Sigmoid colon (tissue), 7 donors: ENCODE data around the gene CCDC33. TPM values are rescaled to one million over a fixed set of nuclear protein-coding genes. Genes with fewer than 3 reads are reported as not detected.

ENCODE experiments used
- DNase-seq: peaks from one replicate; pipeline ENCODE4 v3.0.0-alpha.2; 2019
- H3K27ac ChIP-seq, 4 donors: fragments of 200-600 bp; sonication (generic); one replicate each; pipeline ENCODE4 v1.5.1; 2016 to 2019; ENCODE audit warnings: mild to moderate bottlenecking in 1 of 4
- H3K27me3 ChIP-seq, 3 donors: fragments of 200-600 bp; sonication (generic); one replicate each; pipeline ENCODE4 v1.5.1; 2019; ENCODE audit warnings: mild to moderate bottlenecking in 1 of 3
- H3K36me3 ChIP-seq, 4 donors: fragments of 200-600 bp; sonication (generic); one replicate each; pipeline ENCODE4 v1.5.1; 2016 to 2019
- H3K4me1 ChIP-seq, 4 donors: fragments of 200-600 bp; sonication (generic); one replicate each; pipeline ENCODE4 v1.5.1; 2017 to 2019
- H3K4me3 ChIP-seq, 4 donors: fragments of 200-600 bp; sonication (generic); one replicate each; pipeline ENCODE4 v1.5.1; 2017 to 2019; ENCODE audit warnings: mild to moderate bottlenecking in 2 of 4, moderate library complexity in 1 of 4
- H3K9me3 ChIP-seq, 4 donors: fragments of 200-600 bp in 3 of 4; sonication (generic) in 3 of 4; one replicate each; pipeline versions ENCODE4 v1.5.1 to v1.6.1; 2013 to 2019
- EP300 ChIP-seq, 4 donors: sonication (generic); formaldehyde crosslinking; IDR thresholded peaks; one replicate each; pipeline ENCODE4 v1.6.1; 2017; ENCODE audit warnings: antibody characterized with exemption in 4 of 4
- POLR2A ChIP-seq, 2 donors: fragments of 450-650 bp; IDR thresholded peaks; one replicate each; pipeline ENCODE4 v1.6.1; 2016; ENCODE audit warnings: antibody characterized with exemption in 2 of 2, mild to moderate bottlenecking in 2 of 2, moderate library complexity in 2 of 2
- POLR2AphosphoS5 ChIP-seq, 4 donors: sonication (generic); formaldehyde crosslinking; IDR thresholded peaks; one replicate each; pipeline ENCODE4 v1.6.1; 2017; ENCODE audit warnings: antibody characterized with exemption in 4 of 4
- WGBS, 2 donors: extraction: QIAGEN DNeasy Blood & Tissue Kit; methylation state at CpG; one replicate each; pipeline ENCODE4 v1.1.7; 2013; 5-methylcytosine and 5-hydroxymethylcytosine counted together
- intact Hi-C: fragments of 100-400 bp; cut with DNase I; formaldehyde crosslinking; loops from one replicate; pipeline ENCODE4 v1.15.1; 2023
- polyA plus RNA-seq, 3 donors: library from polyadenylated mRNA; stranded (reverse); fragments of 200-250 nt; gene quantifications; one replicate each; pipeline ENCODE4 v1.2.3, GENCODE V29; 2013
- total RNA-seq, 4 donors: library from RNA; depleted of rRNA; stranded (reverse); fragments of >200 nt; gene quantifications; one replicate each; pipeline ENCODE4 v1.1.0, GENCODE V29; 2016
- TF ChIP-seq, protein P1 (sequence below), 4 experiments: fragments of 450-650 bp in 3 of 4; fragments of 200-600 bp in 1 of 4; IDR thresholded peaks; one replicate each; pipeline ENCODE4 v1.5.1; 2016 to 2019; ENCODE audit warnings: antibody characterized with exemption in 4 of 4, mild to moderate bottlenecking in 3 of 4, moderate library complexity in 2 of 4
- donor health status: healthy with polysubstance abuse.
- donor health status: Bipolar disorder and iron deficiency.
- donor health status: healthy.

Gene CCDC33
- total and polyA plus RNA-seq, 7 donors: 0.09 to 0.60 TPM; not detected in 5

DNA sequence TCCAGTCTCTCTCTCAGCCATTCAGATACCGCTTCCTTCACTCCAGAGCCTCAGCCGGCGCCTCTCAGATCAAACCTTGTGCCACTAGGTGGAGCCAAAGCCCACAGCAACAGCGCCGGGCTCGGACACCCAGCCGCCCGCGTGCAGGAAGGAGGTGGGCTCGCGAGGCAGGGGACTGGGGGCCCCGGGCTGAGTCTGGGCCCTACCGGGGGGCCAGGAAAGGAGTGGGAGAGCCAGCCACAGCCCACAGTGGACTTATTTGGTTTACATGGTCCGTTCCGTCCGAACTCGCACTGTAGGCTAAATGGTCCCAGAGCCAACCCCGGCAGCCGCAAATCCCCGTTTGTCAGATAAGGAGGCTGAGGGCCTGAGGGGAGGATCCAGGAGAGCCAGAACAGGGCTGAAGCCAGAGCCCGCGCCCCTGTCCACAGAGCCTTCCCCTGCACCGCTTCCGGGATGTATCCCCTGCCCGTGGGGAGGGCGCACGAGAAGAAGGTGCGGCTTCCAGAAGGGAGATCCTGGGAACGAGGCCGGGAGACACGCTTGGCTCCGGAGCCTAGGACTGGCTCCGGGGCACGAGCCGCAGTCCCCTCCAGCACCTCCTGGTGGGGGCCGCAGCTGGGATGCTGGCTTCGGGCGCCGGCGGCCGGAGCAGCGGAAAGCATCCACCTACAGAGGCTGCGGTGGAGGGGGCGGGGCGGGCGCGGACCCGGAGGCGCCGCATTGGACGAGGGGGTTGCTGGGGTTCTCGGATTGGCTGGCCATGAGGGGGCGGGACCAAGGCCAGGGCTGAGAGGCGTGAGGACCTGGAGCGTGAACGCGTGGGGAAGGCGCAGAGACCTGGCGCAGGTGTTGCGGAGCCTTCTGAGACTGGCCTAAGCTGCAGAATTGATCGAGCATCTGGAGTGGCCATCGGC is 137.9 kb downstream of the CCDC33 start:
- Histone ChIP-seq H3K27ac (peak overlapping the region in 1 of 4 donors; percentile 61), H3K27me3 (no peaks in the 10 kb centered on the region), H3K4me1 (peaks cover 0 to 19% (median 12%) of the 10 kb centered on the region in 4 donors), H3K9me3 (no peaks in the 10 kb centered on the region), H3K36me3 (no peaks in the 10 kb centered on the region), H3K4me3 (peak overlapping the region; percentile 40 to 67 (median 54))
- TF ChIP-seq, protein P1, sequence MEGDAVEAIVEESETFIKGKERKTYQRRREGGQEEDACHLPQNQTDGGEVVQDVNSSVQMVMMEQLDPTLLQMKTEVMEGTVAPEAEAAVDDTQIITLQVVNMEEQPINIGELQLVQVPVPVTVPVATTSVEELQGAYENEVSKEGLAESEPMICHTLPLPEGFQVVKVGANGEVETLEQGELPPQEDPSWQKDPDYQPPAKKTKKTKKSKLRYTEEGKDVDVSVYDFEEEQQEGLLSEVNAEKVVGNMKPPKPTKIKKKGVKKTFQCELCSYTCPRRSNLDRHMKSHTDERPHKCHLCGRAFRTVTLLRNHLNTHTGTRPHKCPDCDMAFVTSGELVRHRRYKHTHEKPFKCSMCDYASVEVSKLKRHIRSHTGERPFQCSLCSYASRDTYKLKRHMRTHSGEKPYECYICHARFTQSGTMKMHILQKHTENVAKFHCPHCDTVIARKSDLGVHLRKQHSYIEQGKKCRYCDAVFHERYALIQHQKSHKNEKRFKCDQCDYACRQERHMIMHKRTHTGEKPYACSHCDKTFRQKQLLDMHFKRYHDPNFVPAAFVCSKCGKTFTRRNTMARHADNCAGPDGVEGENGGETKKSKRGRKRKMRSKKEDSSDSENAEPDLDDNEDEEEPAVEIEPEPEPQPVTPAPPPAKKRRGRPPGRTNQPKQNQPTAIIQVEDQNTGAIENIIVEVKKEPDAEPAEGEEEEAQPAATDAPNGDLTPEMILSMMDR (IDR thresholded peaks at IDR 0.05): peak; percentile 59 to 88 (median 72)
- TF ChIP-seq POLR2A (IDR thresholded peaks at IDR 0.05): no peak
- TF ChIP-seq POLR2AphosphoS5 (IDR thresholded peaks at IDR 0.05): no peak
- intact Hi-C loops: loop anchor here (1.0 to 10.0 kb wide), 5 partner anchors 64 to 581 kb away; partner anchors contain the start of gene RPP25
- 0 to 1% methylated on average over 62 of the region's 62 CpGs for WGBS, 2 donors
- DNase-seq: peak; percentile 95

DNA sequence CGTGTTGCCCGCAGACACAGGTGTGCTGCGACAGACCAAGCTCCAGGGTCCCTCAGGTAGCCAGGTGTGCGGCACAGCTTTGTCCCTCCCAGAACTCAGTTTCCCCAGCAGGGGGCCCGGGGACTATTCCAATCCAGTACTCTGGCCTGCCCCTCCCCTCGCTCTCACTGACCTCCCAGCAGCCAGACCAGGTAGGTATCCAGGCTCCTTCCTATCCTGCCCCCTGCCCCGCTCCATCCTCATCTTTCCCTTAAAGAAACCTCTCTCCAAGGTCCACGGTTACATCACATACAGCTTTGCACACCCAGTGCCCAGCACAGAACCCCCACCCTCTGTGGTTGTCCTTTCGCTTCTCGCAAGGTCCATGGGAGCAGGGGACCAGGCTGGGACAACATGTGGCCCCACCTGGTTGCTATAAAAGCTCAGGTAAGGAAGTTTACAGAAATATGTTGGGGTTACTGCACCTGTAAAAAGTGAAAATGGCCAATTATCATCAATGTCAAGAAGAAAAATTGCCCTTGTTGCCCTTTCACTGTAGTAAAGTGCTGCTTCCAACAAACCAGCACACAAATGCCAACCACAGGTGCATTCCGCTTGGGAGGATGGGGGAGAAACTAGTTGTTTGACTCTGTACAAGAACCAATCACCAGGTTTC is 138.6 kb downstream of the CCDC33 start:
- no peak for TF ChIP-seq POLR2AphosphoS5 (IDR thresholded peaks at IDR 0.05)
- no peak for TF ChIP-seq EP300 (IDR thresholded peaks at IDR 0.05)
- TF ChIP-seq, protein P1 (IDR thresholded peaks at IDR 0.05): no peak
- intact Hi-C loops: loop anchor here (1.0 to 10.0 kb wide), 5 partner anchors 64 to 580 kb away; partner anchors contain the start of gene RPP25
- Histone ChIP-seq H3K27me3 (no peaks in the 10 kb centered on the region), H3K27ac (no peak overlapping the region), H3K4me1 (peaks cover 0 to 19% (median 12%) of the 10 kb centered on the region in 4 donors), H3K9me3 (no peaks in the 10 kb centered on the region), H3K4me3 (peak overlapping the region; percentile 40 to 67 (median 54)), H3K36me3 (no peaks in the 10 kb centered on the region)
- WGBS, 2 donors: 24% methylated on average over 11 of the region's 11 CpGs
- no peak for DNase-seq

DNA sequence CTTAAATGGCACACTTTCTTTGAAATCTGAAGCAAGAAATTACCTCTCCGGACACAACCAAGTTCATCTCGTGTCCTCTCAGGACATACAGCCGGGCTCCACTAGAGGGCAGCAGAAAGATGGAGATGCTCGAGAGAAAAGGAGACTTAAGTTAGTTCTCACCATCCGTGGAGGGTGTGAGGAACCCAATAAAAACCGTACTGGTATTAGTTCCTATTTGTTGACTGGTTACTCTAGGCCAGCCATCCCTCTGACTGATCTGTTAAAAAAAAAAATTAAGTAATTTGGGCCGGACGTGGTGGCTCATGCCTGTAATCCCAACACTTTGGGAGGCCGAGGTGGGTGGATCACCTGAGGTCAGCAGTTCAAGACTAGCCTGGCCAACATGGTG is 139.2 kb downstream of the CCDC33 start:
- no peak for TF ChIP-seq POLR2AphosphoS5 (IDR thresholded peaks at IDR 0.05)
- TF ChIP-seq, protein P1 (IDR thresholded peaks at IDR 0.05): peak; percentile 33 to 85 (median 72)
- TF ChIP-seq EP300 (IDR thresholded peaks at IDR 0.05): no peak
- no peak for TF ChIP-seq POLR2A (IDR thresholded peaks at IDR 0.05)
- no peak overlapping the region for H3K4me3 ChIP-seq
- H3K9me3 ChIP-seq: no peaks in the 10 kb centered on the region
- DNase-seq: peak; percentile 85
- intact Hi-C loops: loop anchor here (10.0 kb wide), 1 partner anchor 580 kb away; the partner anchor contains the start of gene RPP25
- H3K27ac ChIP-seq: no peak overlapping the region
- no peaks in the 10 kb centered on the region for H3K36me3 ChIP-seq
- WGBS, 2 donors: 14 to 16% methylated on average over 9 of the region's 9 CpGs
- H3K4me1 ChIP-seq: peaks cover 0 to 19% (median 12%) of the 10 kb centered on the region in 4 donors
- no peaks in the 10 kb centered on the region for H3K27me3 ChIP-seq

DNA sequence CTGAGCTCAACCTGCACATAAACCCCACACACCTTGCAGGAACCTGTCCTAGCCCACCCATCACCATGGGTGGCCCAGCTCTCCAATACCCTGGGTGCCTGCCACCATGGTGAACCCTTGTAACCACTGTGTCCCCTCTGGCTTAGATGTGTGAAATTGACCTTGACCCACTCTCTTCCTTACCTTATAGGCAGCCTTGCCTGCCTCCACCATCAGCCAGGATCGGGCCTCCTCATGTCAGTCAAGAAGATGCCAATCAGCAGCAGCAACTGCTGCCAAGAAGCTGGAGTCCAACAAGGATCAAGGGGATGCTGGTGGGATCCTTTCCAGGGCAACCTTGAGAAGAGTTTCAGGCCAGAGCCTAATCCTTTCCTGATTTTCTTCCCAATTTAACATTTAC is 140.1 kb downstream of the CCDC33 start:
- peak; percentile 54 for DNase-seq
- intact Hi-C loops: loop anchor here (10.0 kb wide), 1 partner anchor 579 kb away; the partner anchor contains the start of gene RPP25

More for the DNA sequence above, 140.1 kb downstream of the CCDC33 start:
- Histone ChIP-seq H3K4me1 (peaks cover 0 to 19% (median 12%) of the 10 kb centered on the region in 4 donors), H3K4me3 (no peak overlapping the region), H3K27ac (no peak overlapping the region), H3K36me3 (no peaks in the 10 kb centered on the region), H3K27me3 (no peaks in the 10 kb centered on the region), H3K9me3 (no peaks in the 10 kb centered on the region)
- WGBS, 2 donors: 76 to 88% methylated on average over 1 of the region's 1 CpG
- TF ChIP-seq EP300 (IDR thresholded peaks at IDR 0.05) (no peak), POLR2AphosphoS5 (IDR thresholded peaks at IDR 0.05) (no peak), POLR2A (IDR thresholded peaks at IDR 0.05) (no peak)
- TF ChIP-seq, protein P1 (IDR thresholded peaks at IDR 0.05): no peak
